SKM-1 (cell line): ENCODE measurements around the gene KCTD21.

Experiments
- DNase-seq: peaks from one replicate; lab custom pipeline; 2025; ENCODE audit not compliant: unreplicated experiment; lab: John Stamatoyannopoulos, UW

Gene KCTD21

GRCh38 chr11:78202733-78203167, 14.3 kb upstream of the KCTD21 start:
- DNase-seq, result no peak

GRCh38 chr11:78201096-78201818, 12.8 kb upstream of the KCTD21 start:
- DNase-seq, result no peak

GRCh38 chr11:78200553-78200952, 12.1 kb upstream of the KCTD21 start:
- DNase-seq, result no peak

GRCh38 chr11:78200061-78200460, 11.6 kb upstream of the KCTD21 start:
- no peak for DNase-seq

- DNase-seq, result no peak
Measured at GRCh38 chr11:78199653-78200015, 11.2 kb upstream of the KCTD21 start.

GRCh38 chr11:78199015-78199652, 10.7 kb upstream of the KCTD21 start:
- DNase-seq, result no peak

GRCh38 chr11:78197816-78198215, 9.4 kb upstream of the KCTD21 start:
- DNase-seq, result no peak

GRCh38 chr11:78196661-78197091, 8.2 kb upstream of the KCTD21 start:
- no peak for DNase-seq

- no peak for DNase-seq
Measured at GRCh38 chr11:78195917-78196560, 7.6 kb upstream of the KCTD21 start.

- no peak for DNase-seq
Measured at GRCh38 chr11:78194490-78194889, 6.1 kb upstream of the KCTD21 start.

- DNase-seq, result no peak
Measured at GRCh38 chr11:78193806-78194205, 5.4 kb upstream of the KCTD21 start.

GRCh38 chr11:78192911-78193351, 4.5 kb upstream of the KCTD21 start:
- no peak for DNase-seq

GRCh38 chr11:78192223-78192719, 3.8 kb upstream of the KCTD21 start:
- DNase-seq, result no peak

- no peak for DNase-seq
Measured at GRCh38 chr11:78190871-78191538, 2.6 kb upstream of the KCTD21 start.

- no peak for DNase-seq
Measured at GRCh38 chr11:78190374-78190773, 1.9 kb upstream of the KCTD21 start.

GRCh38 chr11:78189851-78190250, 1.4 kb upstream of the KCTD21 start:
- DNase-seq, result no peak

- no peak for DNase-seq
Measured at GRCh38 chr11:78189174-78189724, 823 bp upstream of the KCTD21 start.

GRCh38 chr11:78187366-78188285, 800 bp downstream of the KCTD21 start:
- DNase-seq, result peak; percentile 60

GRCh38 chr11:78181185-78181584, 7.2 kb downstream of the KCTD21 start:
- DNase-seq, result peak; percentile 37

- no peak for DNase-seq
Measured at GRCh38 chr11:78180751-78181150, 7.7 kb downstream of the KCTD21 start.
